ENCODE measurements around the gene CCDC13.
"Not testable (repeated sequence)": the region's sequence is repeated elsewhere in the genome, so short reads cannot be mapped to it uniquely, and the experiment has no call there.

The CCDC13 gene

GRCh38 chr3:42772670-42773408 lies at the start of gene CCDC13:
CCDC13 (minus strand) TSS chr3:42773253; CDS start chr3:42758345, 14,908 bp downstream.
- Histone ChIP-seq H3K4me1 (ENCODE audit: control insufficient read depth, insufficient read depth, low read length) (peaks cover 11% of the 10 kb centered on the region), H3K4me3 (ENCODE audit: low read length in 2 of 2) (peak within 1 kb of the TSS; percentile 77 to 86), H3K27ac (ENCODE audit: low read length) (peak within 1 kb of the TSS; percentile 55), H3K27me3 (ENCODE audit: control insufficient read depth in 1 of 2, insufficient read depth in 2 of 2, low read length in 2 of 2) (no peaks in the 10 kb centered on the region), H3K9ac (ENCODE audit: low read length in 2 of 2) (peak within 1 kb of the TSS; percentile 84), H3K36me3 (ENCODE audit: control insufficient read depth in 2 of 2, insufficient read depth in 2 of 2, low read length in 2 of 2) (no peaks in the 10 kb centered on the region), H3K9me3 (ENCODE audit: control insufficient read depth in 2 of 2, low read length in 2 of 2) (no peaks in the 10 kb centered on the region)

- H3K9me3 ChIP-seq (ENCODE audit: control insufficient read depth in 2 of 2, low read length in 2 of 2), result no peaks in the 10 kb centered on the region
- no peaks in the 10 kb centered on the region for H3K4me1 ChIP-seq (ENCODE audit: control insufficient read depth, insufficient read depth, low read length)
- H3K4me3 ChIP-seq (ENCODE audit: low read length in 2 of 2), result no peak overlapping the region
- no peak overlapping the region for H3K9ac ChIP-seq (ENCODE audit: low read length in 2 of 2)
- H3K27me3 ChIP-seq (ENCODE audit: control insufficient read depth in 1 of 2, insufficient read depth in 2 of 2, low read length in 2 of 2), result no peaks in the 10 kb centered on the region
- H3K36me3 ChIP-seq (ENCODE audit: control insufficient read depth in 2 of 2, insufficient read depth in 2 of 2, low read length in 2 of 2), result no peaks in the 10 kb centered on the region
- no peak overlapping the region for H3K27ac ChIP-seq (ENCODE audit: low read length)
These were observed 49.8 kb upstream of the CCDC13 start for GRCh38 chr3:42822828-42823227.

- no peaks in the 10 kb centered on the region for H3K4me1 ChIP-seq (ENCODE audit: control insufficient read depth, insufficient read depth, low read length)
- no peaks in the 10 kb centered on the region for H3K9me3 ChIP-seq (ENCODE audit: control insufficient read depth in 2 of 2, low read length in 2 of 2)
- no peak overlapping the region for H3K27ac ChIP-seq (ENCODE audit: low read length)
- H3K36me3 ChIP-seq (ENCODE audit: control insufficient read depth in 2 of 2, insufficient read depth in 2 of 2, low read length in 2 of 2), result no peaks in the 10 kb centered on the region
- H3K4me3 ChIP-seq (ENCODE audit: low read length in 2 of 2), result no peak overlapping the region
- H3K9ac ChIP-seq (ENCODE audit: low read length in 2 of 2), result no peak overlapping the region
- H3K27me3 ChIP-seq (ENCODE audit: control insufficient read depth in 1 of 2, insufficient read depth in 2 of 2, low read length in 2 of 2), result no peaks in the 10 kb centered on the region
These were observed 47.6 kb upstream of the CCDC13 start for GRCh38 chr3:42820746-42821051.

- Histone ChIP-seq H3K27ac (ENCODE audit: low read length) (no peak overlapping the region), H3K27me3 (ENCODE audit: control insufficient read depth in 1 of 2, insufficient read depth in 2 of 2, low read length in 2 of 2) (no peaks in the 10 kb centered on the region), H3K9ac (ENCODE audit: low read length in 2 of 2) (no peak overlapping the region), H3K4me3 (ENCODE audit: low read length in 2 of 2) (no peak overlapping the region), H3K9me3 (ENCODE audit: control insufficient read depth in 2 of 2, low read length in 2 of 2) (no peaks in the 10 kb centered on the region), H3K4me1 (ENCODE audit: control insufficient read depth, insufficient read depth, low read length) (peaks cover 9% of the 10 kb centered on the region), H3K36me3 (ENCODE audit: control insufficient read depth in 2 of 2, insufficient read depth in 2 of 2, low read length in 2 of 2) (no peaks in the 10 kb centered on the region)
These were observed 46.4 kb upstream of the CCDC13 start for GRCh38 chr3:42819351-42819965.

GRCh38 chr3:42815826-42816225 lies 42.8 kb upstream of the CCDC13 start:
- no peaks in the 10 kb centered on the region for H3K36me3 ChIP-seq (ENCODE audit: control insufficient read depth in 2 of 2, insufficient read depth in 2 of 2, low read length in 2 of 2)
- no peak overlapping the region for H3K9ac ChIP-seq (ENCODE audit: low read length in 2 of 2)
- no peaks in the 10 kb centered on the region for H3K27me3 ChIP-seq (ENCODE audit: control insufficient read depth in 1 of 2, insufficient read depth in 2 of 2, low read length in 2 of 2)
- H3K9me3 ChIP-seq (ENCODE audit: control insufficient read depth in 2 of 2, low read length in 2 of 2), result no peaks in the 10 kb centered on the region
- H3K4me1 ChIP-seq (ENCODE audit: control insufficient read depth, insufficient read depth, low read length), result peaks cover 9% of the 10 kb centered on the region
- H3K27ac ChIP-seq (ENCODE audit: low read length), result no peak overlapping the region
- no peak overlapping the region for H3K4me3 ChIP-seq (ENCODE audit: low read length in 2 of 2)

- Histone ChIP-seq H3K36me3 (ENCODE audit: control insufficient read depth in 2 of 2, insufficient read depth in 2 of 2, low read length in 2 of 2) (no peaks in the 10 kb centered on the region), H3K27me3 (ENCODE audit: control insufficient read depth in 1 of 2, insufficient read depth in 2 of 2, low read length in 2 of 2) (no peaks in the 10 kb centered on the region), H3K9me3 (ENCODE audit: control insufficient read depth in 2 of 2, low read length in 2 of 2) (no peaks in the 10 kb centered on the region), H3K4me3 (ENCODE audit: low read length in 2 of 2) (no peak overlapping the region), H3K9ac (ENCODE audit: low read length in 2 of 2) (no peak overlapping the region), H3K27ac (ENCODE audit: low read length) (no peak overlapping the region), H3K4me1 (ENCODE audit: control insufficient read depth, insufficient read depth, low read length) (peaks cover 9% of the 10 kb centered on the region)
These were observed 42.0 kb upstream of the CCDC13 start for GRCh38 chr3:42814914-42815507.

- H3K9me3 ChIP-seq (ENCODE audit: control insufficient read depth in 2 of 2, low read length in 2 of 2), result no peaks in the 10 kb centered on the region
- no peaks in the 10 kb centered on the region for H3K36me3 ChIP-seq (ENCODE audit: control insufficient read depth in 2 of 2, insufficient read depth in 2 of 2, low read length in 2 of 2)
- no peaks in the 10 kb centered on the region for H3K27me3 ChIP-seq (ENCODE audit: control insufficient read depth in 1 of 2, insufficient read depth in 2 of 2, low read length in 2 of 2)
- H3K4me1 ChIP-seq (ENCODE audit: control insufficient read depth, insufficient read depth, low read length), result peaks cover 9% of the 10 kb centered on the region
- no peak overlapping the region for H3K9ac ChIP-seq (ENCODE audit: low read length in 2 of 2)
- H3K4me3 ChIP-seq (ENCODE audit: low read length in 2 of 2), result no peak overlapping the region
- H3K27ac ChIP-seq (ENCODE audit: low read length), result no peak overlapping the region
These were observed 41.2 kb upstream of the CCDC13 start for GRCh38 chr3:42814246-42814645.

- H3K4me1 ChIP-seq (ENCODE audit: control insufficient read depth, insufficient read depth, low read length); H3K36me3 ChIP-seq (ENCODE audit: control insufficient read depth in 2 of 2, insufficient read depth in 2 of 2, low read length in 2 of 2); H3K4me3 ChIP-seq (ENCODE audit: low read length in 2 of 2); H3K9ac ChIP-seq (ENCODE audit: low read length in 2 of 2); H3K27ac ChIP-seq (ENCODE audit: low read length); H3K27me3 ChIP-seq (ENCODE audit: control insufficient read depth in 1 of 2, insufficient read depth in 2 of 2, low read length in 2 of 2); H3K9me3 ChIP-seq (ENCODE audit: control insufficient read depth in 2 of 2, low read length in 2 of 2): not testable (repeated sequence)
These were observed 38.2 kb upstream of the CCDC13 start for GRCh38 chr3:42811118-42811883.

- not testable (repeated sequence) for H3K9me3 ChIP-seq (ENCODE audit: control insufficient read depth in 2 of 2, low read length in 2 of 2); H3K4me3 ChIP-seq (ENCODE audit: low read length in 2 of 2); H3K4me1 ChIP-seq (ENCODE audit: control insufficient read depth, insufficient read depth, low read length); H3K36me3 ChIP-seq (ENCODE audit: control insufficient read depth in 2 of 2, insufficient read depth in 2 of 2, low read length in 2 of 2); H3K27ac ChIP-seq (ENCODE audit: low read length); H3K9ac ChIP-seq (ENCODE audit: low read length in 2 of 2); H3K27me3 ChIP-seq (ENCODE audit: control insufficient read depth in 1 of 2, insufficient read depth in 2 of 2, low read length in 2 of 2)
These were observed 37.7 kb upstream of the CCDC13 start for GRCh38 chr3:42810706-42811105.

GRCh38 chr3:42809202-42809601 lies 36.1 kb upstream of the CCDC13 start, which contains the start of gene ACKR2:
ACKR2 (plus strand) TSS chr3:42809445; CDS start chr3:42864503, 55,058 bp downstream.
- no peak within 1 kb of the TSS for H3K27ac ChIP-seq (ENCODE audit: low read length)
- H3K36me3 ChIP-seq (ENCODE audit: control insufficient read depth in 2 of 2, insufficient read depth in 2 of 2, low read length in 2 of 2), result no peaks in the 10 kb centered on the region
- no peaks in the 10 kb centered on the region for H3K9me3 ChIP-seq (ENCODE audit: control insufficient read depth in 2 of 2, low read length in 2 of 2)

More at GRCh38 chr3:42809202-42809601, 36.1 kb upstream of the CCDC13 start, which contains the start of gene ACKR2:
- Histone ChIP-seq H3K27me3 (ENCODE audit: control insufficient read depth in 1 of 2, insufficient read depth in 2 of 2, low read length in 2 of 2) (no peaks in the 10 kb centered on the region), H3K4me1 (ENCODE audit: control insufficient read depth, insufficient read depth, low read length) (no peaks in the 10 kb centered on the region), H3K4me3 (ENCODE audit: low read length in 2 of 2) (no peak within 1 kb of the TSS), H3K9ac (ENCODE audit: low read length in 2 of 2) (no peak within 1 kb of the TSS)

All from stomach smooth muscle (tissue), 2 donors.